ENCODE data around the gene KCNMB4.

DNA sequence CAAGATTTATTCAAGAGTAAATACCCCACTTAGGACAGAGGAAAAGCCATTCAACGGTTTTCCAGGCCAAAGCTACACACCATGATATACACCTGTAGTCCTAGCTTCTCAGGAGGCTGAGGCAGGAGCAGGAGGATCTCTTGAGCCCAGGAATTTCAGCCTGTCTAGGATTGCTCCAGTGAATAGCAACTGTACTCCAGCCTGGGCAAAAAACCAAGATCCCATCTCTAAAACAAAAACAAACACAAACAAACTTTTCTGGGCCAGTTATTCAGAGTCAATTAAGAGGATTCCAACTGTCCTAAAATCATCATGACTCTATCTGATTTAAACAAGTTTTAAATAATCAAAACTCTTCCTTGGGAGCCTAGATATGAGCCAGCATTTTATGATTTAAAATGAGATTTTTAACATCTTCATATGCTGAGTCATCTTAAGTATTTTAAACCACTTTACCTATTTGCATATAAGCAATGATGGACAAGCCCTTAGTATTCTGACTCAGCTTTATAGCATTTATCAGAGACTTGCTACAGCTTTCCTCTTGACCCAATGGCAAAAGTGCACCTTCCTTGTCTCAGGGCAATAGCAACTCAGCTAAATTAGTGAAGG is 77.1 kb downstream of the KCNMB4 start:
- TF ChIP-seq, protein P1, sequence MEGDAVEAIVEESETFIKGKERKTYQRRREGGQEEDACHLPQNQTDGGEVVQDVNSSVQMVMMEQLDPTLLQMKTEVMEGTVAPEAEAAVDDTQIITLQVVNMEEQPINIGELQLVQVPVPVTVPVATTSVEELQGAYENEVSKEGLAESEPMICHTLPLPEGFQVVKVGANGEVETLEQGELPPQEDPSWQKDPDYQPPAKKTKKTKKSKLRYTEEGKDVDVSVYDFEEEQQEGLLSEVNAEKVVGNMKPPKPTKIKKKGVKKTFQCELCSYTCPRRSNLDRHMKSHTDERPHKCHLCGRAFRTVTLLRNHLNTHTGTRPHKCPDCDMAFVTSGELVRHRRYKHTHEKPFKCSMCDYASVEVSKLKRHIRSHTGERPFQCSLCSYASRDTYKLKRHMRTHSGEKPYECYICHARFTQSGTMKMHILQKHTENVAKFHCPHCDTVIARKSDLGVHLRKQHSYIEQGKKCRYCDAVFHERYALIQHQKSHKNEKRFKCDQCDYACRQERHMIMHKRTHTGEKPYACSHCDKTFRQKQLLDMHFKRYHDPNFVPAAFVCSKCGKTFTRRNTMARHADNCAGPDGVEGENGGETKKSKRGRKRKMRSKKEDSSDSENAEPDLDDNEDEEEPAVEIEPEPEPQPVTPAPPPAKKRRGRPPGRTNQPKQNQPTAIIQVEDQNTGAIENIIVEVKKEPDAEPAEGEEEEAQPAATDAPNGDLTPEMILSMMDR (IDR thresholded peaks at IDR 0.05): no peak
- no peak for TF ChIP-seq POLR2A (IDR thresholded peaks at IDR 0.05)
